Metanephros (tissue), 1 donor: ENCODE results near the gene SLC25A46. TPM values are rescaled to one million over a fixed set of nuclear protein-coding genes. Genes with fewer than 3 reads are reported as not detected.

ENCODE experiments used
- total RNA-seq: library from RNA; depleted of rRNA; stranded (reverse); fragments of >200 nt; gene quantifications from one replicate; pipeline ENCODE4 v1.2.3, GENCODE V29; 2014

The SLC25A46 gene
- 58.4 TPM for total RNA-seq

GRCh38 chr5:110738812-110739651 lies at the start of gene SLC25A46:
Gene SLC25A46 (plus strand): TSS chr5:110739007. CDS start chr5:110739120, 113 bp downstream.

GRCh38 chr5:110726249-110727024 lies 12.4 kb upstream of the SLC25A46 start, which contains the start of gene TMEM232:
Gene TMEM232 (minus strand): TSS chr5:110726671. CDS start chr5:110667352, 59,319 bp downstream.

Other genes with a start within 250 kb of the SLC25A46 start
- 7.3 TPM for gene TMEM232, start 12.3 kb upstream of the SLC25A46 start, total RNA-seq